Left ventricle myocardium inferior (tissue), 1 donor: ENCODE measurements around the gene ADGRG2. TPM values are rescaled to one million over a fixed set of nuclear protein-coding genes. Genes with fewer than 3 reads are reported as not detected.
A peak's percentile ranks its signal among the peaks of the same experiment; 100 is the strongest.

Source experiments
- DNase-seq: peaks from one replicate; pipeline ENCODE4 v3.0.0-alpha.2; 2020
- H3K27ac ChIP-seq: fragments of 200-600 bp; replicated peaks from 2 replicates; pipeline ENCODE4 v1.8.0; 2021
- H3K27me3 ChIP-seq: fragments of 200-600 bp; 2 replicates; pipeline ENCODE4 v1.8.0; 2021; ENCODE audit warnings: low read depth
- H3K36me3 ChIP-seq: fragments of 200-600 bp; 2 replicates; pipeline ENCODE4 v1.8.0; 2021
- H3K4me1 ChIP-seq: fragments of 200-600 bp; 2 replicates; pipeline ENCODE4 v1.8.0; 2021
- H3K4me3 ChIP-seq: fragments of 200-600 bp; 2 replicates; pipeline ENCODE4 v1.8.0; 2021; ENCODE audit warnings: mild to moderate bottlenecking, moderate library complexity
- H3K9me3 ChIP-seq: fragments of 200-600 bp; replicated peaks from 2 replicates; pipeline ENCODE4 v1.8.0; 2021
- CTCF ChIP-seq: fragments of 200-600 bp; IDR thresholded peaks from 2 replicates; pipeline ENCODE4 v1.8.0; 2021; ENCODE audit warnings: antibody characterized with exemption, mild to moderate bottlenecking, borderline replicate concordance
- intact Hi-C: fragments of 100-400 bp; cut with micrococcal nuclease; formaldehyde crosslinking; loops from one replicate; pipeline ENCODE4 v1.11.0; 2022
- long read RNA-seq: library from polyadenylated mRNA; unstranded; transcript quantifications from one replicate; pipeline ENCODE4 v2.0.0, GENCODE V29; 2021
- total RNA-seq: library from RNA; stranded (reverse); fragmentation: NEBNext Ultra II Directional; extraction: Animal tissue kit (Norgen Biotek cat#: 25700); gene quantifications from one replicate; pipeline ENCODE4 v1.2.1, GENCODE V29; 2021
- donor health status: DM: no; HTN: yes; CAD: no; lungs with severe emphysema.

ADGRG2 gene
- 0.16 TPM for total RNA-seq
- long read RNA-seq: 0 reads

GRCh38 chrX:19121898-19122640, at the start of gene ADGRG2:
ADGRG2 (minus strand) TSS chrX:19122468; CDS start chrX:19068834, 53,634 bp downstream.
- DNase-seq: peak; percentile 30

GRCh38 chrX:19168609-19169008, 46.3 kb upstream of the ADGRG2 start:
- Histone ChIP-seq H3K4me3 (no peak overlapping the region), H3K36me3 (no peaks in the 10 kb centered on the region), H3K9me3 (no peaks in the 10 kb centered on the region), H3K27ac (no peak overlapping the region), H3K4me1 (no peaks in the 10 kb centered on the region), H3K27me3 (no peaks in the 10 kb centered on the region)
- no peak for TF ChIP-seq CTCF
- intact Hi-C loops: no loop called here
- DNase-seq: no peak

More at GRCh38 chrX:19121898-19122640, at the start of gene ADGRG2:
- TF ChIP-seq CTCF: peak; percentile 33
- intact Hi-C loops: no loop called here
- no peaks in the 10 kb centered on the region for H3K36me3 ChIP-seq
- peak within 1 kb of the TSS; percentile 66 for H3K4me3 ChIP-seq
- peaks cover 24% of the 10 kb centered on the region for H3K27me3 ChIP-seq
- H3K27ac ChIP-seq: no peak within 1 kb of the TSS
- no peaks in the 10 kb centered on the region for H3K4me1 ChIP-seq
- H3K9me3 ChIP-seq: no peaks in the 10 kb centered on the region

- Histone ChIP-seq H3K4me1 (no peaks in the 10 kb centered on the region), H3K27me3 (no peaks in the 10 kb centered on the region), H3K27ac (no peak overlapping the region), H3K9me3 (no peaks in the 10 kb centered on the region), H3K36me3 (no peaks in the 10 kb centered on the region), H3K4me3 (no peak overlapping the region)
- TF ChIP-seq CTCF: no peak
- intact Hi-C loops: no loop called here
- no peak for DNase-seq
Observed at GRCh38 chrX:19162851-19163250, 40.6 kb upstream of the ADGRG2 start.

- H3K4me3 ChIP-seq: no peak overlapping the region
- no peak for DNase-seq
Observed at GRCh38 chrX:19156186-19156585, 33.9 kb upstream of the ADGRG2 start.

GRCh38 chrX:19152762-19153161, 30.5 kb upstream of the ADGRG2 start:
- intact Hi-C loops: no loop called here
- H3K36me3 ChIP-seq: no peaks in the 10 kb centered on the region
- DNase-seq: no peak
- H3K4me3 ChIP-seq: no peak overlapping the region
- H3K27me3 ChIP-seq: no peaks in the 10 kb centered on the region
- no peaks in the 10 kb centered on the region for H3K4me1 ChIP-seq
- TF ChIP-seq CTCF: no peak
- no peak overlapping the region for H3K27ac ChIP-seq
- H3K9me3 ChIP-seq: no peaks in the 10 kb centered on the region

More at GRCh38 chrX:19156186-19156585, 33.9 kb upstream of the ADGRG2 start:
- Histone ChIP-seq H3K27ac (no peak overlapping the region), H3K9me3 (no peaks in the 10 kb centered on the region), H3K36me3 (no peaks in the 10 kb centered on the region), H3K4me1 (no peaks in the 10 kb centered on the region), H3K27me3 (no peaks in the 10 kb centered on the region)
- intact Hi-C loops: no loop called here
- TF ChIP-seq CTCF: no peak
